BLaER1 treated with 17β-estradiol and CSF1 and Interleukin-3, amounts not matched to agents 10 nM and 100 nM (cell line): ENCODE measurements around the gene VPS8.
A peak's percentile ranks its signal among the peaks of the same experiment; 100 is the strongest.

ENCODE experiments used
- H3K27ac ChIP-seq, 11 experiments: shearing (Covaris generic); formaldehyde crosslinking; 2 replicates each; pipeline ENCODE4 v1.8.1; 2022
- H3K27me3 ChIP-seq, 11 experiments: shearing (Covaris generic); formaldehyde crosslinking; 2 replicates each; pipeline ENCODE4 v1.8.1; 2022
- H3K36me3 ChIP-seq, 11 experiments: shearing (Covaris generic); formaldehyde crosslinking; 2 replicates each; pipeline ENCODE4 v1.8.1; 2022
- H3K4me1 ChIP-seq, 10 experiments: shearing (Covaris generic); formaldehyde crosslinking; 2 replicates each; pipeline ENCODE4 v1.8.1; 2022
- H3K4me2 ChIP-seq, 11 experiments: shearing (Covaris generic); formaldehyde crosslinking; 2 replicates each; pipeline ENCODE4 v1.8.1; 2022
- H3K4me3 ChIP-seq, 10 experiments: shearing (Covaris generic); formaldehyde crosslinking; 2 replicates each; pipeline ENCODE4 v1.8.1; 2022
- H3K9ac ChIP-seq, 11 experiments: shearing (Covaris generic); formaldehyde crosslinking; 2 replicates each; pipeline ENCODE4 v1.8.1; 2022
- H3K9me3 ChIP-seq, 11 experiments: shearing (Covaris generic); formaldehyde crosslinking; replicated peaks in 1 of 11; 2 replicates each; pipeline ENCODE4 v1.8.1; 2022
- H4K20me1 ChIP-seq, 11 experiments: shearing (Covaris generic); formaldehyde crosslinking; 2 replicates each; pipeline ENCODE4 v1.8.1; 2022
- Cebpa-rat ChIP-seq, 11 experiments: shearing (Covaris generic); IDR thresholded peaks; 2 replicates each; pipeline ENCODE4 v1.8.1; 2022

The VPS8 gene

GRCh38 chr3:184811999-184812661 lies at the start of gene VPS8:
VPS8 (plus strand) TSS chr3:184812166; CDS start chr3:184824633, 12,467 bp downstream.
- H3K27ac ChIP-seq: peak within 1 kb of the TSS; percentile 65 to 91 (median 77)
- no peak for TF ChIP-seq Cebpa-rat (IDR thresholded peaks at IDR 0.05)
- peak within 1 kb of the TSS; percentile 94 to 100 (median 99) for H3K4me2 ChIP-seq
- H4K20me1 ChIP-seq: peaks cover 0 to 23% (median 0%) of the 10 kb centered on the region in 11 experiments; a peak in 7 of 22 replicates
- H3K9ac ChIP-seq: peak within 1 kb of the TSS; percentile 75 to 92 (median 86)
- H3K9me3 ChIP-seq: no peaks in the 10 kb centered on the region
- H3K36me3 ChIP-seq: peaks cover 4 to 16% (median 13%) of the 10 kb centered on the region in 11 experiments; a peak in 17 of 22 replicates
- peak within 1 kb of the TSS; percentile 73 to 96 (median 88) for H3K4me3 ChIP-seq
- H3K27me3 ChIP-seq: no peaks in the 10 kb centered on the region
- peaks cover 21 to 62% (median 30%) of the 10 kb centered on the region in 10 experiments for H3K4me1 ChIP-seq

DNA sequence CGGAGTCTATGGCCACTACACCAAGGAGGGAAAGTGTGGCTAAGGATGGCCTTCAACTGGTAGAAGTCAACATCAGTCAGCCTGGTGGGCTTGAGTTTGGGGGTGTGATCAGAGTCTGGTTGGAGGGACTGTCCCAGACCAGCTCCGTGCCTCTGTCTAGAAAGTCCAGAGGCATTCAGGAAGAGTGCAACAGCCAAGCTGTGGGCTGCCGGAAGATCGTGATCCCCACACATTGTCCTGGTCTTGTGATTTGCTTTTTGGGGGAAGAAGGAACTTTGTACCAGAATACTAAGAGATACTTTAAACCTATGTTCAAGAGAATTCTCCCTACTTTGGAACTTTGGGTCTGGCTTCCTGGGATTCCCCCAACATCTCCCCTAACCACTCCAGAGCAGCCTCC lies 47.8 kb upstream of the VPS8 start:
- Histone ChIP-seq H3K9me3 (no peaks in the 10 kb centered on the region), H3K4me2 (peak overlapping the region in 4 of 11 experiments; percentile 69 to 84 (median 80); a peak in 8 of 22 replicates), H3K9ac (no peak overlapping the region), H4K20me1 (no peaks in the 10 kb centered on the region), H3K27me3 (no peaks in the 10 kb centered on the region), H3K4me3 (no peak overlapping the region), H3K27ac (no peak overlapping the region), H3K36me3 (no peaks in the 10 kb centered on the region), H3K4me1 (peaks cover 40 to 57% (median 45%) of the 10 kb centered on the region in 10 experiments)
- TF ChIP-seq Cebpa-rat (IDR thresholded peaks at IDR 0.05): no peak

GRCh38 chr3:184765047-184765729 lies 46.8 kb upstream of the VPS8 start:
- no peaks in the 10 kb centered on the region for H3K9me3 ChIP-seq
- no peak overlapping the region for H3K4me3 ChIP-seq
- peaks cover 40 to 63% (median 48%) of the 10 kb centered on the region in 10 experiments for H3K4me1 ChIP-seq
- H3K27ac ChIP-seq: peak overlapping the region in 9 of 11 experiments; percentile 27 to 63 (median 41); a peak in 17 of 22 replicates
- TF ChIP-seq Cebpa-rat (IDR thresholded peaks at IDR 0.05): no peak
- no peaks in the 10 kb centered on the region for H3K36me3 ChIP-seq
- H4K20me1 ChIP-seq: no peaks in the 10 kb centered on the region
- peak overlapping the region; percentile 62 to 84 (median 72) for H3K4me2 ChIP-seq
- peak overlapping the region in 1 of 11 experiments; percentile 12; a peak in 2 of 22 replicates for H3K9ac ChIP-seq
- no peaks in the 10 kb centered on the region for H3K27me3 ChIP-seq

DNA sequence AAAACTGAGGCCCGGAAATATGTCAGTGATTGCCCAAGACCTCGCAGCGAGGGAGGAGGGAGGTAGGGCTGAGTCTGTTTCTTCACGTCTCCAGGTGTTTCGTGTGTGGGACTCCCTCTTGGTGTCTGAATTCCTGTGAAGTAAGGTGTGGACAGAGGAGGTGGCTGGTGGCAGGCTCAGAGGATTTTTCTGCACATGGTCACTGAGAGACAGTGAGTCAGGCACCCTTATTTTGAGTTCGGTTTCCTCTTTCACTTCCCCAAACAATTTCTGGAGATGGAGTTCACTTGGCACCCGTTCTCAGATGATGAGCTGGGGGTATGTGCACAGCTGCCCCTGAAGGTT lies 46.3 kb upstream of the VPS8 start:
- no peaks in the 10 kb centered on the region for H3K27me3 ChIP-seq
- H3K36me3 ChIP-seq: no peaks in the 10 kb centered on the region
- H3K4me2 ChIP-seq: peak overlapping the region; percentile 62 to 84 (median 72)
- H3K27ac ChIP-seq: peak overlapping the region in 9 of 11 experiments; percentile 27 to 63 (median 41); a peak in 17 of 22 replicates
- H3K9ac ChIP-seq: peak overlapping the region in 1 of 11 experiments; percentile 42; a peak in 3 of 22 replicates
- no peaks in the 10 kb centered on the region for H3K9me3 ChIP-seq
- H3K4me1 ChIP-seq: peaks cover 37 to 68% (median 48%) of the 10 kb centered on the region in 10 experiments
- no peak overlapping the region for H3K4me3 ChIP-seq
- H4K20me1 ChIP-seq: no peaks in the 10 kb centered on the region
- TF ChIP-seq Cebpa-rat (IDR thresholded peaks at IDR 0.05): peak in 2 of 11 experiments; percentile 51 to 59; a peak in 4 of 22 replicates

DNA sequence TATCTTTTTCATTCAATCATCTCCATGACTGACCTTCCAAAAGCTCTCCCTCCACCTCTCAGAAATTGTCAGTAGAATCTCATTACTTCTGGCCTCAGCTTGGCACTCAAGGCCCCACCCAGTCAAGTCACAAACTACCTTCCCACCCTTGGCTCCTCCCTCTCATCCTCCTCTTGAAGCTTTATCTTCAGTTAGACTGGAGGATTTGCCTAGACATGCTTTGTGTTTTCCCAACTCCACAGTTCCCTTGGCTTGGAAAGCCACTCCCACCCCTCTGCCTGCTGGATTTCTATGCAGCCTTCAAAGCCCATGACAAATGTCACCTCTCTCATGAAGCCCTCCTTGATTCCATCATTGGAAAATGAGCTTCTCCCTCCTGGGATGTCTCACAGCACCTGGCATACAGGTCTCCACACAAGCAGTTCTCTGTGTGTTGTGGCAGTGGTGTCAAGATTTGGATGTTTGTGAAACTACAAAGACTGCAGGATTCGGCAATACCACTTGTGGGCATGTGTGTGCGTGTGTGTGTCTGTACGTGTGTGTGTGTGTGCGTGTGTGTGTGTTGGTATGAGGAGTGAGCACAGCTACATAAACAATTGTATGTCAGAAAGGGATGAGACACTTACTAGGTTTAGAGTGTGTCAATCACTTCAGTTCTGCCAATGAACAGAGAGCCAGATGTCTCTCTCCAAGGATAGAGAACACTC lies 45.3 kb upstream of the VPS8 start:
- Histone ChIP-seq H3K36me3 (no peaks in the 10 kb centered on the region), H3K4me2 (peak overlapping the region; percentile 62 to 84 (median 72))

DNA sequence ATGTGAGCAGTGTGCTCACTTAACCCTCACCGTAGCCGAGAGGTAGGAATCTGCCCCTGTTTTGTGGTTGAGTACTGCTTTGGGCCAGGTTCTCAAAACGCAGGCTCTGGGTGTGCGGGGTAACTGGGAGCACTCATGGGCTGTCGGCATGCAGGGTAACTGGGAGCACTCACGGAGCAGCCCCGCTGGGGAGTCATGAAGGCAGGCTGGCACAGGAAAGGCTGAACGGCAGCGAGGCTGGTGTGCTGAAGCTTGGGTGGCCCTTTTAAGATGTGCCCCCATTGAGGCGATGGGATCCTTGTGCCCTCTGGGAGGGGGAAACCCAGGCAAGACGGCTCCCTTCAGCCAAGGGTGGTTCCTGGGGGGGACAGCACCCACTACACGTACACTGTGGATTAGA lies 44.6 kb upstream of the VPS8 start:
- Histone ChIP-seq H3K36me3 (no peaks in the 10 kb centered on the region), H3K4me3 (no peak overlapping the region), H3K27me3 (no peaks in the 10 kb centered on the region), H4K20me1 (no peaks in the 10 kb centered on the region), H3K4me2 (peak overlapping the region; percentile 62 to 84 (median 72)), H3K4me1 (peaks cover 27 to 64% (median 37%) of the 10 kb centered on the region in 10 experiments), H3K9ac (no peak overlapping the region), H3K9me3 (no peaks in the 10 kb centered on the region), H3K27ac (peak overlapping the region in 3 of 11 experiments; percentile 14 to 63 (median 58); a peak in 4 of 22 replicates)
- TF ChIP-seq Cebpa-rat (IDR thresholded peaks at IDR 0.05): no peak

More for the DNA sequence above, 45.3 kb upstream of the VPS8 start:
- TF ChIP-seq Cebpa-rat (IDR thresholded peaks at IDR 0.05): no peak
- H3K4me3 ChIP-seq: no peak overlapping the region
- H4K20me1 ChIP-seq: no peaks in the 10 kb centered on the region
- no peaks in the 10 kb centered on the region for H3K9me3 ChIP-seq
- H3K4me1 ChIP-seq: peaks cover 27 to 64% (median 39%) of the 10 kb centered on the region in 10 experiments
- H3K9ac ChIP-seq: no peak overlapping the region; a peak in 1 of 22 replicates
- H3K27me3 ChIP-seq: no peaks in the 10 kb centered on the region
- peak overlapping the region in 9 of 11 experiments; percentile 24 to 63 (median 40); a peak in 14 of 22 replicates for H3K27ac ChIP-seq

- Histone ChIP-seq H3K4me3 (no peak overlapping the region), H3K4me1 (peaks cover 27 to 54% (median 35%) of the 10 kb centered on the region in 10 experiments), H3K4me2 (peak overlapping the region in 5 of 11 experiments; percentile 7 to 45 (median 30); a peak in 8 of 22 replicates), H3K27me3 (no peaks in the 10 kb centered on the region), H3K9ac (no peak overlapping the region), H3K36me3 (no peaks in the 10 kb centered on the region), H4K20me1 (no peaks in the 10 kb centered on the region), H3K27ac (no peak overlapping the region), H3K9me3 (no peaks in the 10 kb centered on the region)
- no peak for TF ChIP-seq Cebpa-rat (IDR thresholded peaks at IDR 0.05)
These were observed 42.4 kb upstream of the VPS8 start for GRCh38 chr3:184769382-184770170.

GRCh38 chr3:184770541-184770940 lies 41.4 kb upstream of the VPS8 start:
- no peaks in the 10 kb centered on the region for H3K9me3 ChIP-seq
- no peaks in the 10 kb centered on the region for H3K36me3 ChIP-seq
- no peak for TF ChIP-seq Cebpa-rat (IDR thresholded peaks at IDR 0.05)
- H4K20me1 ChIP-seq: no peaks in the 10 kb centered on the region
- H3K4me1 ChIP-seq: peaks cover 20 to 45% (median 27%) of the 10 kb centered on the region in 10 experiments
- no peak overlapping the region for H3K4me3 ChIP-seq
- H3K27me3 ChIP-seq: no peaks in the 10 kb centered on the region
- no peak overlapping the region for H3K27ac ChIP-seq
- no peak overlapping the region for H3K9ac ChIP-seq
- peak overlapping the region in 3 of 11 experiments; percentile 30 to 45 (median 33); a peak in 4 of 22 replicates for H3K4me2 ChIP-seq
